Mammary epithelial cell (primary cell): ENCODE measurements around the gene CNOT6L.

Experiments
- EZH2 ChIP-seq: IDR thresholded peaks from 2 replicates; pipeline ENCODE4 v1.6.1; 2012; ENCODE audit warnings: low read length, inconsistent platforms, borderline replicate concordance
- TF ChIP-seq, protein P1 (sequence below), 2 donors: IDR thresholded peaks in 1 of 2; conservative IDR thresholded peaks in 1 of 2; 2 replicates each; pipeline ENCODE4 v1.5.1; 2011 to 2012; ENCODE audit warnings: inconsistent platforms in 2 of 2, low read length in 2 of 2, mild to moderate bottlenecking in 2 of 2, control low read depth in 1 of 2, low read depth in 1 of 2; ENCODE audit not compliant: insufficient read depth in 1 of 2; ENCODE audit errors: extremely low read depth in 1 of 2

DNA sequence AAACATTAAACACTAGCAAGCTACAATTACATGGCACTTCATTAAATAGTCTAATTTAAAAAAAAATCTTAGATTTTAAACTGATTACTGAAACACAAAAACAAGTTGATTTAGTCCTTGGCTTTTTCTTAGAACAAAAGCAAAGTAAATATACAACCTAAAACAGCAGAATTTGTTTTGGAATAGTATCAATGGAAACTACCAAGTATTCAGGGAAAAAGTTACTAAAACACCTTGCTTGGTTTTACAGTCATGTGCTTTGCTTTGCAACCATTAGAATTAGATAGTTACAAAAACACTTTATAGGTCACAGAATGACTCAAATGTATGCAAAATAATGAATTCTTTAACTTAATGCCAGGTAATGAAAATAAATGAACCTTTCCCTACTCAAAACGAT lies 105.3 kb downstream of the CNOT6L start:
- TF ChIP-seq, protein P1, sequence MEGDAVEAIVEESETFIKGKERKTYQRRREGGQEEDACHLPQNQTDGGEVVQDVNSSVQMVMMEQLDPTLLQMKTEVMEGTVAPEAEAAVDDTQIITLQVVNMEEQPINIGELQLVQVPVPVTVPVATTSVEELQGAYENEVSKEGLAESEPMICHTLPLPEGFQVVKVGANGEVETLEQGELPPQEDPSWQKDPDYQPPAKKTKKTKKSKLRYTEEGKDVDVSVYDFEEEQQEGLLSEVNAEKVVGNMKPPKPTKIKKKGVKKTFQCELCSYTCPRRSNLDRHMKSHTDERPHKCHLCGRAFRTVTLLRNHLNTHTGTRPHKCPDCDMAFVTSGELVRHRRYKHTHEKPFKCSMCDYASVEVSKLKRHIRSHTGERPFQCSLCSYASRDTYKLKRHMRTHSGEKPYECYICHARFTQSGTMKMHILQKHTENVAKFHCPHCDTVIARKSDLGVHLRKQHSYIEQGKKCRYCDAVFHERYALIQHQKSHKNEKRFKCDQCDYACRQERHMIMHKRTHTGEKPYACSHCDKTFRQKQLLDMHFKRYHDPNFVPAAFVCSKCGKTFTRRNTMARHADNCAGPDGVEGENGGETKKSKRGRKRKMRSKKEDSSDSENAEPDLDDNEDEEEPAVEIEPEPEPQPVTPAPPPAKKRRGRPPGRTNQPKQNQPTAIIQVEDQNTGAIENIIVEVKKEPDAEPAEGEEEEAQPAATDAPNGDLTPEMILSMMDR (conservative IDR thresholded peaks at IDR 0.05 in 1 of 2, IDR thresholded peaks at IDR 0.05 in 1 of 2; ENCODE audit: extremely low read depth in 1 of 2, insufficient read depth in 1 of 2, low read depth in 1 of 2, low read length in 2 of 2): no peak
- no peak for TF ChIP-seq EZH2
